IPS DF 19.7 (cell line): ENCODE data around the gene NTN1.

Source experiments
- DNase-seq: peaks from one replicate; pipeline ENCODE4 v3.0.0-alpha.2; 2013; ENCODE audit warnings: low read depth, low spot score

NTN1 gene

GRCh38 chr17:9006175-9006767 is 15.0 kb upstream of the NTN1 start:
- DNase-seq = no peak

GRCh38 chr17:9007052-9007714 is 14.1 kb upstream of the NTN1 start:
- DNase-seq = no peak

- DNase-seq = no peak
Measured at GRCh38 chr17:9009096-9009495, 12.2 kb upstream of the NTN1 start.

- DNase-seq = no peak
Measured at GRCh38 chr17:9009737-9010136, 11.6 kb upstream of the NTN1 start.

- no peak for DNase-seq
Measured at GRCh38 chr17:9011001-9011400, 10.3 kb upstream of the NTN1 start.

- DNase-seq = no peak
Measured at GRCh38 chr17:9016941-9017552, 4.3 kb upstream of the NTN1 start.

GRCh38 chr17:9018726-9019125 is 2.6 kb upstream of the NTN1 start:
- no peak for DNase-seq

- no peak for DNase-seq
Measured at GRCh38 chr17:9020096-9020823, 1.1 kb upstream of the NTN1 start.

GRCh38 chr17:9020824-9021157 is 519 bp upstream of the NTN1 start:
- DNase-seq = no peak

- no peak for DNase-seq
Measured at GRCh38 chr17:9021992-9022572, 772 bp downstream of the NTN1 start.

GRCh38 chr17:9022573-9023391 is 1.5 kb downstream of the NTN1 start:
- no peak for DNase-seq

GRCh38 chr17:9023392-9024218 is 2.3 kb downstream of the NTN1 start:
- no peak for DNase-seq

GRCh38 chr17:9024497-9024896 is 3.2 kb downstream of the NTN1 start:
- DNase-seq = no peak

GRCh38 chr17:9026741-9027140 is 5.4 kb downstream of the NTN1 start:
- no peak for DNase-seq

GRCh38 chr17:9028202-9028987 is 7.1 kb downstream of the NTN1 start:
- no peak for DNase-seq

GRCh38 chr17:9028988-9029570 is 7.8 kb downstream of the NTN1 start:
- no peak for DNase-seq

- no peak for DNase-seq
Measured at GRCh38 chr17:9032151-9032550, 10.8 kb downstream of the NTN1 start.

GRCh38 chr17:9032583-9032982 is 11.3 kb downstream of the NTN1 start:
- DNase-seq = no peak

- no peak for DNase-seq
Measured at GRCh38 chr17:9035249-9035648, 13.9 kb downstream of the NTN1 start.
